GM12878 (cell line): ENCODE measurements around the gene DIAPH2. TPM values are rescaled to one million over a fixed set of nuclear protein-coding genes. Genes with fewer than 3 reads are reported as not detected.

Experiments used
- ATAC-seq: fragments of 200-7000 bp; cut with Tn5 transposase; 3 replicates; pipeline ENCODE4 v1.9.1; 2020; ENCODE audit warnings: mild to moderate bottlenecking, moderate library complexity
- BruUV-seq: library from RNA; stranded (reverse); fragments of 400-500 nt; replicated peaks from 2 replicates; lab custom pipeline; 2021; lab: Mats Ljungman, UMichigan
- CTCF ChIA-PET: fragments of 300-600 bp; sonication (Branson Sonifier 250); formaldehyde crosslinking; extraction: SDS; loops from one replicate; lab custom pipeline; 2021; ENCODE audit warnings: inconsistent platforms; lab: Yijun Ruan, JAX
- POLR2A ChIA-PET: fragments of 350-600 bp; formaldehyde crosslinking; extraction: SDS; loops from one replicate; lab custom pipeline; 2021; ENCODE audit warnings: inconsistent platforms; lab: Charles Lee
- RAD21 ChIA-PET: fragments of 300-600 bp; sonication (Branson Sonifier 250); formaldehyde crosslinking; loops from one replicate; lab custom pipeline; 2023; ENCODE audit warnings: antibody characterized with exemption; ENCODE audit not compliant: unreplicated experiment; lab: Charles Lee
- SMC1A ChIA-PET: fragments of 300-600 bp; sonication (Branson Sonifier 250); formaldehyde crosslinking; loops from one replicate; lab custom pipeline; 2023; ENCODE audit not compliant: unreplicated experiment, uncharacterized antibody; lab: Charles Lee
- DNase-seq: peaks from one replicate; pipeline ENCODE4 v3.0.0-alpha.2; 2011; ENCODE audit warnings: low read depth, low spot score
- FAIRE-seq: peaks from 3 replicates; lab custom pipeline; 2011; peaks lifted over from hg19 to GRCh38; lab: Jason Lieb, UNC
- H2AFZ ChIP-seq: 2 replicates; pipeline ENCODE4 v1.6.0; 2011; ENCODE audit warnings: low read depth, low read length, control low read depth; ENCODE audit not compliant: control insufficient read depth
- H3K27ac ChIP-seq: 2 replicates; pipeline ENCODE4 v1.5.1; 2011; ENCODE audit warnings: control low read depth; ENCODE audit not compliant: control insufficient read depth, insufficient read depth
- H3K27me3 ChIP-seq, 2 experiments: replicated peaks in 1 of 2; 2 replicates each; pipeline versions ENCODE4 v1.6.0 to v1.6.1; 2011; ENCODE audit warnings: low read length in 1 of 2; ENCODE audit not compliant: control insufficient read depth in 2 of 2, insufficient read depth in 2 of 2
- H3K36me3 ChIP-seq, 2 experiments: 2 replicates each; pipeline ENCODE4 v1.5.1; 2011; ENCODE audit warnings: low read length in 1 of 2; ENCODE audit not compliant: control insufficient read depth in 2 of 2, insufficient read depth in 2 of 2
- H3K4me1 ChIP-seq: 2 replicates; pipeline ENCODE4 v1.6.1; 2011; ENCODE audit warnings: mild to moderate bottlenecking, low read length, moderate library complexity, mixed read lengths; ENCODE audit not compliant: control insufficient read depth, insufficient read depth
- H3K4me2 ChIP-seq: 2 replicates; pipeline ENCODE4 v1.6.0; 2011; ENCODE audit warnings: control low read depth; ENCODE audit not compliant: control insufficient read depth, insufficient read depth
- H3K4me3 ChIP-seq: fragments of 200-600 bp; sonication (generic); 2 replicates; pipeline ENCODE4 v1.5.1; 2016
- H3K79me2 ChIP-seq: 2 replicates; pipeline ENCODE4 v1.6.0; 2011; ENCODE audit warnings: low read length; ENCODE audit not compliant: control insufficient read depth, insufficient read depth
- H3K9ac ChIP-seq: 2 replicates; pipeline ENCODE4 v1.8.0; 2011; ENCODE audit warnings: low read length, control low read depth, mixed read lengths; ENCODE audit not compliant: control insufficient read depth, insufficient read depth
- H3K9me3 ChIP-seq: replicated peaks from 3 replicates; pipeline ENCODE4 v1.5.1; 2011; ENCODE audit warnings: mild to moderate bottlenecking, low read length; ENCODE audit not compliant: control insufficient read depth, insufficient read depth
- H4K20me1 ChIP-seq: 2 replicates; pipeline ENCODE4 v1.6.0; 2011; ENCODE audit not compliant: control insufficient read depth, insufficient read depth
- CBFB ChIP-seq: IDR thresholded peaks from 2 replicates; pipeline ENCODE4 v1.6.1; 2016; ENCODE audit warnings: antibody characterized with exemption, low read depth
- IKZF1 ChIP-seq: fragments of 450-650 bp; conservative IDR thresholded peaks from 2 replicates; pipeline ENCODE4 v1.6.1; 2017; ENCODE audit warnings: antibody characterized with exemption, mild to moderate bottlenecking
- LARP7 ChIP-seq: fragments of 450-650 bp; IDR thresholded peaks from 2 replicates; pipeline ENCODE4 v1.6.1; 2017; ENCODE audit warnings: mild to moderate bottlenecking
- NFIC ChIP-seq: IDR thresholded peaks from 2 replicates; pipeline ENCODE4 v1.6.1; 2012; ENCODE audit warnings: low read depth, mild to moderate bottlenecking, inconsistent platforms, low read length, moderate library complexity
- SKIL ChIP-seq: fragments of 450-650 bp; IDR thresholded peaks from 2 replicates; pipeline ENCODE4 v1.6.1; 2017; ENCODE audit warnings: mild to moderate bottlenecking, low read depth, inconsistent platforms; ENCODE audit not compliant: poor library complexity, severe bottlenecking
- SUPT20H ChIP-seq: IDR thresholded peaks from 2 replicates; pipeline ENCODE4 v1.6.1; 2011; ENCODE audit warnings: low read depth, mild to moderate bottlenecking, low read length, moderate library complexity, borderline replicate concordance; ENCODE audit not compliant: control insufficient read depth
- TCF12 ChIP-seq: IDR thresholded peaks from 2 replicates; pipeline ENCODE4 v1.6.1; 2011; ENCODE audit warnings: low read depth, mild to moderate bottlenecking, low read length
- ZBTB33 ChIP-seq: fragments of 450-650 bp; IDR thresholded peaks from 2 replicates; pipeline ENCODE4 v1.6.1; 2017; ENCODE audit warnings: mild to moderate bottlenecking
- WGBS: methylation state at CpG from one replicate; pipeline ENCODE4 v1.1.6; 2016; ENCODE audit warnings: low lambda C conversion rate; ENCODE audit not compliant: insufficient replicate concordance, insufficient coverage; ENCODE audit errors: missing lambda C conversion rate; 5-methylcytosine and 5-hydroxymethylcytosine counted together
- in situ Hi-C: fragments of 300-500 bp; cut with MboI; formaldehyde crosslinking; loops from 9 replicates; pipeline ENCODE4 v1.14.3; 2018; ENCODE audit warnings: mixed read lengths
- intact Hi-C: fragments of 100-400 bp; cut with micrococcal nuclease; formaldehyde crosslinking; loops from one replicate; pipeline ENCODE4 v1.14.2; 2022; ENCODE audit not compliant: unreplicated experiment
- polyA plus RNA-seq, 11 experiments: library from polyadenylated mRNA; depleted of rRNA in 4 of 11; unstranded in 6 of 11; stranded (reverse) in 5 of 11; fragments of >200 nt; fragmentation: Nextera tagmentation in 4 of 11; fragmentation: Illumina TruSeq in 1 of 11; extraction: Ambion mirVana in 4 of 11; extraction: Trizol in 1 of 11; gene quantifications; 1 replicate in 1 of 11; 2 replicates in 10 of 11; pipeline versions ENCODE4 v1.2.1 to v1.2.3, GENCODE V29; 2011 to 2016; ENCODE audit warnings: inconsistent platforms in 2 of 11, missing spikeins in 2 of 11, low read depth in 1 of 11
- total RNA-seq, 4 experiments: library from RNA; depleted of rRNA in 3 of 4; stranded (reverse); fragments of >200 nt in 3 of 4; fragmentation: Illumina TruSeq in 1 of 4; extraction: Trizol in 1 of 4; gene quantifications; 2 replicates each; pipeline versions ENCODE4 v1.2.1 to v1.2.3, GENCODE V29; 2013 to 2021
- TF ChIP-seq, protein P1 (sequence below): IDR thresholded peaks from 2 replicates; pipeline ENCODE4 v1.6.1; 2011; ENCODE audit warnings: mild to moderate bottlenecking, low read depth, low read length, moderate library complexity; ENCODE audit not compliant: insufficient replicate concordance
- TF ChIP-seq, protein P2 (sequence below): fragments of 450-650 bp; IDR thresholded peaks from 2 replicates; pipeline ENCODE4 v1.6.1; 2016; ENCODE audit warnings: mild to moderate bottlenecking, moderate library complexity, borderline replicate concordance
- TF ChIP-seq, protein P3 (sequence below): fragments of 150-350 bp; IDR thresholded peaks from 2 replicates; pipeline ENCODE4 v1.6.1; 2016; ENCODE audit warnings: low read depth, low read length

DIAPH2 gene
- total and polyA plus RNA-seq, 10 of the 15 experiments (the other 5 are each of a cell fraction or from before 2014, with no cell fraction given): 2.2 to 16.6 (median 8.8) TPM

DNA sequence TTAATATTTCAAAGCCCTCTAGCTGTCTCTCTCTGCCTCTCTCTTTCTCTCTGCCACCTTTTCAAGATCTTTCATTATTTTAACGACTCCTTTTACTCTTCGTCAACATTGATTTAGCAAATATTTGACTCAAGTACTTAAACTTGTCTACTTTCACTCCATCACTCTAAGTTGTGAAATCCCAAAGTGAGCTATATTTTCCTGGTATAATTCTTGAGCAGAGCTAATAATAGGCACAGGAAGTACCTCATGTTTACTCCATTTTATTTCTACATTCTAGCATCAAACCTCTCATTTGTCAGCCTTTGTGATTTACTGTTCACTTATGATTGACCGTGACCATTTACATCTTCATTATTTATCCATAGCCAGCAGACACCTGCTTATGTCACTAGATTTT is 681.6 kb downstream of the DIAPH2 start:
- Histone ChIP-seq H3K4me1 (no peaks in the 10 kb centered on the region), H3K27me3 (no peaks in the 10 kb centered on the region), H3K4me3 (no peak overlapping the region), H3K4me2 (no peak overlapping the region), H3K9me3 (no peaks in the 10 kb centered on the region), H3K36me3 (no peaks in the 10 kb centered on the region), H3K79me2 (no peaks in the 10 kb centered on the region), H2AFZ (no peak overlapping the region), H3K27ac (no peak overlapping the region), H4K20me1 (no peaks in the 10 kb centered on the region), H3K9ac (no peak overlapping the region)
- FAIRE-seq: no peak
- RAD21 ChIA-PET: no interaction called here
- no TSS peak for BruUV-seq
- DNase-seq: no peak
- intact Hi-C loops: no loop called here
- CTCF ChIA-PET: interaction anchor here (0.7 kb wide), 1 partner anchor 32 kb away, joined by 3 read pairs; no protein-coding TSS in a partner anchor
- POLR2A ChIA-PET: no interaction called here
- 69% methylated on average over 3 of the region's 3 CpGs for WGBS
- SMC1A ChIA-PET: interaction anchor here (1.3 to 1.5 kb wide), 2 partner anchors 28 to 32 kb away, joined by 3 to 4 read pairs; no protein-coding TSS in a partner anchor
- ATAC-seq: no peak
- in situ Hi-C loops: no loop called here
- TF ChIP-seq SKIL: no peak
- TF ChIP-seq, protein P1, sequence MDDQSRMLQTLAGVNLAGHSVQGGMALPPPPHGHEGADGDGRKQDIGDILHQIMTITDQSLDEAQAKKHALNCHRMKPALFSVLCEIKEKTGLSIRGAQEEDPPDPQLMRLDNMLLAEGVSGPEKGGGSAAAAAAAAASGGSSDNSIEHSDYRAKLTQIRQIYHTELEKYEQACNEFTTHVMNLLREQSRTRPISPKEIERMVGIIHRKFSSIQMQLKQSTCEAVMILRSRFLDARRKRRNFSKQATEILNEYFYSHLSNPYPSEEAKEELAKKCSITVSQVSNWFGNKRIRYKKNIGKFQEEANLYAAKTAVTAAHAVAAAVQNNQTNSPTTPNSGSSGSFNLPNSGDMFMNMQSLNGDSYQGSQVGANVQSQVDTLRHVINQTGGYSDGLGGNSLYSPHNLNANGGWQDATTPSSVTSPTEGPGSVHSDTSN: no peak
- no peak for TF ChIP-seq TCF12
- no peak for TF ChIP-seq SUPT20H
- TF ChIP-seq, protein P2, sequence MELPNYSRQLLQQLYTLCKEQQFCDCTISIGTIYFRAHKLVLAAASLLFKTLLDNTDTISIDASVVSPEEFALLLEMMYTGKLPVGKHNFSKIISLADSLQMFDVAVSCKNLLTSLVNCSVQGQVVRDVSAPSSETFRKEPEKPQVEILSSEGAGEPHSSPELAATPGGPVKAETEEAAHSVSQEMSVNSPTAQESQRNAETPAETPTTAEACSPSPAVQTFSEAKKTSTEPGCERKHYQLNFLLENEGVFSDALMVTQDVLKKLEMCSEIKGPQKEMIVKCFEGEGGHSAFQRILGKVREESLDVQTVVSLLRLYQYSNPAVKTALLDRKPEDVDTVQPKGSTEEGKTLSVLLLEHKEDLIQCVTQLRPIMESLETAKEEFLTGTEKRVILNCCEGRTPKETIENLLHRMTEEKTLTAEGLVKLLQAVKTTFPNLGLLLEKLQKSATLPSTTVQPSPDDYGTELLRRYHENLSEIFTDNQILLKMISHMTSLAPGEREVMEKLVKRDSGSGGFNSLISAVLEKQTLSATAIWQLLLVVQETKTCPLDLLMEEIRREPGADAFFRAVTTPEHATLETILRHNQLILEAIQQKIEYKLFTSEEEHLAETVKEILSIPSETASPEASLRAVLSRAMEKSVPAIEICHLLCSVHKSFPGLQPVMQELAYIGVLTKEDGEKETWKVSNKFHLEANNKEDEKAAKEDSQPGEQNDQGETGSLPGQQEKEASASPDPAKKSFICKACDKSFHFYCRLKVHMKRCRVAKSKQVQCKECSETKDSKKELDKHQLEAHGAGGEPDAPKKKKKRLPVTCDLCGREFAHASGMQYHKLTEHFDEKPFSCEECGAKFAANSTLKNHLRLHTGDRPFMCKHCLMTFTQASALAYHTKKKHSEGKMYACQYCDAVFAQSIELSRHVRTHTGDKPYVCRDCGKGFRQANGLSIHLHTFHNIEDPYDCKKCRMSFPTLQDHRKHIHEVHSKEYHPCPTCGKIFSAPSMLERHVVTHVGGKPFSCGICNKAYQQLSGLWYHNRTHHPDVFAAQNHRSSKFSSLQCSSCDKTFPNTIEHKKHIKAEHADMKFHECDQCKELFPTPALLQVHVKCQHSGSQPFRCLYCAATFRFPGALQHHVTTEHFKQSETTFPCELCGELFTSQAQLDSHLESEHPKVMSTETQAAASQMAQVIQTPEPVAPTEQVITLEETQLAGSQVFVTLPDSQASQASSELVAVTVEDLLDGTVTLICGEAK: no peak
- no peak for TF ChIP-seq CBFB
- TF ChIP-seq IKZF1: no peak
- TF ChIP-seq ZBTB33: no peak
- TF ChIP-seq LARP7: no peak
- no peak for TF ChIP-seq NFIC
- TF ChIP-seq, protein P3, sequence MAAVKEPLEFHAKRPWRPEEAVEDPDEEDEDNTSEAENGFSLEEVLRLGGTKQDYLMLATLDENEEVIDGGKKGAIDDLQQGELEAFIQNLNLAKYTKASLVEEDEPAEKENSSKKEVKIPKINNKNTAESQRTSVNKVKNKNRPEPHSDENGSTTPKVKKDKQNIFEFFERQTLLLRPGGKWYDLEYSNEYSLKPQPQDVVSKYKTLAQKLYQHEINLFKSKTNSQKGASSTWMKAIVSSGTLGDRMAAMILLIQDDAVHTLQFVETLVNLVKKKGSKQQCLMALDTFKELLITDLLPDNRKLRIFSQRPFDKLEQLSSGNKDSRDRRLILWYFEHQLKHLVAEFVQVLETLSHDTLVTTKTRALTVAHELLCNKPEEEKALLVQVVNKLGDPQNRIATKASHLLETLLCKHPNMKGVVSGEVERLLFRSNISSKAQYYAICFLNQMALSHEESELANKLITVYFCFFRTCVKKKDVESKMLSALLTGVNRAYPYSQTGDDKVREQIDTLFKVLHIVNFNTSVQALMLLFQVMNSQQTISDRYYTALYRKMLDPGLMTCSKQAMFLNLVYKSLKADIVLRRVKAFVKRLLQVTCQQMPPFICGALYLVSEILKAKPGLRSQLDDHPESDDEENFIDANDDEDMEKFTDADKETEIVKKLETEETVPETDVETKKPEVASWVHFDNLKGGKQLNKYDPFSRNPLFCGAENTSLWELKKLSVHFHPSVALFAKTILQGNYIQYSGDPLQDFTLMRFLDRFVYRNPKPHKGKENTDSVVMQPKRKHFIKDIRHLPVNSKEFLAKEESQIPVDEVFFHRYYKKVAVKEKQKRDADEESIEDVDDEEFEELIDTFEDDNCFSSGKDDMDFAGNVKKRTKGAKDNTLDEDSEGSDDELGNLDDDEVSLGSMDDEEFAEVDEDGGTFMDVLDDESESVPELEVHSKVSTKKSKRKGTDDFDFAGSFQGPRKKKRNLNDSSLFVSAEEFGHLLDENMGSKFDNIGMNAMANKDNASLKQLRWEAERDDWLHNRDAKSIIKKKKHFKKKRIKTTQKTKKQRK: no peak
